Natural killer cell treated with Interleukin-12 subunit alpha and Interleukin-12 subunit beta and Interleukin-15 and Interleukin-18, amount 100 ng/mL, for 72 hours (primary cell): ENCODE results near the gene SLAIN1. TPM values are rescaled to one million over a fixed set of nuclear protein-coding genes. Genes with fewer than 3 reads are reported as not detected.

Experiments
- ATAC-seq, 2 donors: fragments of 150-1000 bp; cut with Tn5 transposase in 1 of 2; sonication (Bioruptor Pico), chemical (Tn5 transposase) in 1 of 2; 2 replicates each; pipeline ENCODE4 v1.10.0; 2021
- DNase-seq: peaks from one replicate; pipeline ENCODE4 v3.0.0; 2022; ENCODE audit warnings: low spot score
- H3K27ac Mint-ChIP-seq, 2 donors: 1 replicate in 1 of 2; 2 replicates in 1 of 2; pipeline ENCODE4 v1.8.0; 2022; ENCODE audit warnings: mixed read lengths in 2 of 2, mild to moderate bottlenecking in 1 of 2, moderate library complexity in 1 of 2
- H3K27me3 Mint-ChIP-seq, 2 donors: 1 replicate in 1 of 2; 2 replicates in 1 of 2; pipeline ENCODE4 v1.8.0; 2022; ENCODE audit warnings: mixed read lengths in 2 of 2
- H3K36me3 Mint-ChIP-seq: one replicate; pipeline ENCODE4 v1.8.0; 2022; ENCODE audit warnings: mixed read lengths
- H3K4me1 Mint-ChIP-seq, 2 donors: 1 replicate in 1 of 2; 2 replicates in 1 of 2; pipeline ENCODE4 v1.8.0; 2022; ENCODE audit warnings: low read depth in 2 of 2, mixed read lengths in 2 of 2, mild to moderate bottlenecking in 1 of 2
- H3K4me3 Mint-ChIP-seq: one replicate; pipeline ENCODE4 v1.8.0; 2022; ENCODE audit warnings: mixed read lengths
- H3K9me3 Mint-ChIP-seq: 2 replicates; pipeline ENCODE4 v1.8.0; 2022; ENCODE audit warnings: mixed read lengths
- total RNA-seq, 2 donors: library from RNA; stranded (reverse); gene quantifications; one replicate each; pipeline ENCODE4 v1.2.3, GENCODE V29; 2022

SLAIN1 gene
- total RNA-seq, 2 donors from 2014 or later, result 18.4 to 33.2 TPM

DNA sequence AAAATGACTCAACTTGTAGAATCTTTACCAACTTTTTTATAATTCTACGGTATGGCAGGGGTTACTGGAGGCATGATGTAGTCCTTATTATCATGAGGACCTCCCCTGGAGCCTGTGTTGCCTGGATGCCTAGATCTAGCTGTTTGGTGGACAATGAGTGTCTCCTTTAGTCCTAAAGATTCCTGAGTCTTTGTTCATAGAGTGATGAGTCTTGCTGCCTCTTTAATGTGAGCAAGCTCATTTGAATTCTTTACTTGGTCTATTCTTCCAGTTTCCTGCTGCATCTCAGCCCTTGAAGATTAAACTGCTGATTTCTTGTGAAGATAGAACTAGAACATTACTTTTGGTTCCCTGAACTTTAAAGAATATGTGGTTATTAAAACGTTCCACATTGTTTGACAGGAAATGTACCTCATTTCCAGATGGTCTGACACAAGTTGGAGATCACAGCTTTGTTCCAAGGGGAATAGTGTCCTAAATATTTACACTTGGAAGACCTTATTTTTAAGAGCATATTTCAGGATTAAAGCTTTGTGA lies 51.9 kb downstream of the SLAIN1 start:
- ATAC-seq (no peak), DNase-seq (no peak)
- H3K27me3 Mint-ChIP-seq, result no peaks in the 10 kb centered on the region
- no peaks in the 10 kb centered on the region for H3K9me3 Mint-ChIP-seq
- no peak overlapping the region for H3K4me3 Mint-ChIP-seq
- H3K27ac Mint-ChIP-seq, result no peak overlapping the region
- no peaks in the 10 kb centered on the region for H3K36me3 Mint-ChIP-seq
- peaks cover 7 to 9% of the 10 kb centered on the region in 2 donors for H3K4me1 Mint-ChIP-seq

DNA sequence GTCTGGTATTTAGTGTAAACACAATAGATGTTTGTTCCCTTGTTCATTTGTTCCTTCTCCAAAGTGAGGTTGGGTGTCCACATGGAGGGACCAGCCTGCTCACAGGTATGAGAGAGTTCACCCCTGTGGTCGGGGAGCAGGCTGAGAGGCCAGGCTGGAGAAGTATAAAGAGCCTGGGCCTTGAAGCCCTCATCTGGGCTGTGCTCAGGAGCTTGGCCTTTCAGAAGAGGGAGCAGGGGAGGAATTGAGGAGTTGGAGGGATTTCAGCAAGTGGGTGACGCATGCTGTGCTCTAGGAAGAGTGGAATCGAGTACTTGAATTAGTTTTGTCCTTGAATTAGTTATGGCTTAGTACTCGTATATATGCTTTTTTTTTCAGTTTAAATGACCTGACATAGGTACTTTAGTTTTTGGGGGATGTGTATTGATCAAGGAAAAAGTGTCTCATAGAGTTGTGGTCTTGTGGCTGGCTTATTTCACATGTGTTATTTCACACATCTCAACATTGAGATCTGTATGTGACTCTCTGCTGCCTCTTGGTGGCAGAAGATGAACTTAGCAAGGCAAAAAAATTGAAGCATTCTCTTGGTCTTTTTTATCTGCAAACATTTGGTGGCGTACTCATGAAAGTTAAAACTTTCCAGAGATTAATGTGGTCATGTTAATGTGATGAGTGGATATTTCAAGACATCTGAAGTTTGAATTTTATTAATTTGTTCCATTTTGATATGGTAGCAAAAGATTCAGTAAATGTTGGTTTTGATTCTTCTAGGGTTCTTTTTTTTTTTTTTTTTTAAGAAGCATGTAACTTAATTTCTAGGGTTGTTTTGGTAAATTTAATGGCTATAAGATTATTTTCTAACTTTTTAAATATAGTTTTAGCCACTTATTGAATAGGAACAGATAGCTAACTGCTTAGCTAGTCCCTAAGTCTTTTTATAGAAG lies 54.3 kb downstream of the SLAIN1 start:
- no peak overlapping the region for H3K4me3 Mint-ChIP-seq
- H3K27ac Mint-ChIP-seq, result peak overlapping the region in 1 of 2 donors; percentile 62
- ATAC-seq, result peak; percentile 84 to 90
- no peak for DNase-seq
- H3K27me3 Mint-ChIP-seq, result no peaks in the 10 kb centered on the region
- H3K9me3 Mint-ChIP-seq, result no peaks in the 10 kb centered on the region
- H3K4me1 Mint-ChIP-seq, result peaks cover 7 to 9% of the 10 kb centered on the region in 2 donors
- no peaks in the 10 kb centered on the region for H3K36me3 Mint-ChIP-seq

DNA sequence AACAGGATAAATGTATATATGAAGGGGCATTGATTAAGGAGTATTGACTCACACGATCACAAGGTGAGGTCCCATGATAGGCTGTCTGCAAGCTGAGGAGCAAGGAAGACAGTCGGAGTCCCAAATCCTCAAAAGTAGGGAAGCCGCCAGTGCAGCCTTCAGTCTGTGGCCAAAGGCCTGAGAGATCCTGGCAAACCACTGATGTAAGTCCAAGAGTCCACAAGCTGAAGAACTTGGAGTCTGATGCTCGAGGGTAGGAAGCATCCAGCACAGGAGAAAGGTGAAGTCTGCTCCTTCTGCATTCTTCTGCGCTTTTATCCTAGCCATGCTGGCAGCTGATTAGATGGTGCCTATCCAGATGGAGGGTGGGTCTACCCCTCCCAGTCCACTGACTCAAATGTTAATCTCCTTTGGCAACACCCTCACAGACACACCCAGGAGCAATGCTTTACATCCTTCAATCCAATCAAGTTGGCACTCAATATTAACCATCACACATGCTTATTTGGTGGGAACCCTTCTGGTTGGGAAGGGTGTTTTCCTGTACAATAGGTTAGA lies 55.1 kb downstream of the SLAIN1 start:
- Mint-ChIP-seq H3K27me3 (no peaks in the 10 kb centered on the region), H3K4me3 (no peak overlapping the region), H3K36me3 (no peaks in the 10 kb centered on the region), H3K4me1 (peaks cover 7 to 9% of the 10 kb centered on the region in 2 donors), H3K9me3 (no peaks in the 10 kb centered on the region), H3K27ac (no peak overlapping the region)
- ATAC-seq (no peak), DNase-seq (no peak)

DNA sequence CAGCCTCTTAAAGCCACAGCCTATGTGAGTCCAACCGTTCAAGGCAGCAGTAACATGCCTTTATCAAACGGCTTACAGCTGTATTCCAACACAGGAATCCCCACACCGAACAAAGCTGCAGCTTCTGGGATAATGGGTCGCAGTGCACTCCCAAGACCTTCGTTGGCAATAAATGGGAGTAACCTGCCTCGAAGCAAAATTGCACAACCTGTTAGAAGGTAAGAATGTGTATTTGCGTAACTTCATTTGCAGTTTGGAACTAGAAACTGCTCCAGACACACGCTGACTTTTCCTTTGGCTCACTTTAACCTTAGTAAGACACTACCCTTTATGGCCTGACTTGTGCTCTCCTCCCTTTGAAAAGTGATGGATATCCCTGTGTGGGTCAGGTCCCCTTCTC lies 63.4 kb downstream of the SLAIN1 start:
- Mint-ChIP-seq H3K27me3 (no peaks in the 10 kb centered on the region), H3K9me3 (no peaks in the 10 kb centered on the region), H3K27ac (no peak overlapping the region), H3K36me3 (peaks cover 25% of the 10 kb centered on the region), H3K4me1 (no peaks in the 10 kb centered on the region), H3K4me3 (no peak overlapping the region)
- no peak for DNase-seq
- ATAC-seq, result no peak

DNA sequence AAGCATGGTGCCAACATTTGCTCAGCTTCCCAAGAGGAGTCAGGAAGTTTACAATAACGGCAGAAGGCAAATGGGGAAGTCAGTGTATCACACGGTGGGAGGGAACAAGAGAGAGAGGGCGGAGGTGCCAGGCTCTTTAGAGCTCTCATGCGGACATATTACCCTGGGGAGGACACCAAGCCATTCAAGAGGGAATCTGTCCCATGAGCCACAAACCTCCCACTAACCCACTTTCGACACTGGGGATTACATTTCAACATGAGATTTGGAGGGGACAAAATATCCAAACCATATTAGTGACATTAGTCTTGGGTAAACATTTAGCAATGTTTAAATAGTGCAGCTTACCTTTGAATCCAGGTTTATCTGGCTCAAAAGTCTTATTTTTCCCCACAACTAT lies 69.9 kb downstream of the SLAIN1 start:
- ATAC-seq (no peak), DNase-seq (no peak)
- Mint-ChIP-seq H3K4me1 (no peaks in the 10 kb centered on the region), H3K4me3 (no peak overlapping the region), H3K27me3 (no peaks in the 10 kb centered on the region), H3K36me3 (peaks cover 12% of the 10 kb centered on the region), H3K27ac (no peak overlapping the region), H3K9me3 (no peaks in the 10 kb centered on the region)

DNA sequence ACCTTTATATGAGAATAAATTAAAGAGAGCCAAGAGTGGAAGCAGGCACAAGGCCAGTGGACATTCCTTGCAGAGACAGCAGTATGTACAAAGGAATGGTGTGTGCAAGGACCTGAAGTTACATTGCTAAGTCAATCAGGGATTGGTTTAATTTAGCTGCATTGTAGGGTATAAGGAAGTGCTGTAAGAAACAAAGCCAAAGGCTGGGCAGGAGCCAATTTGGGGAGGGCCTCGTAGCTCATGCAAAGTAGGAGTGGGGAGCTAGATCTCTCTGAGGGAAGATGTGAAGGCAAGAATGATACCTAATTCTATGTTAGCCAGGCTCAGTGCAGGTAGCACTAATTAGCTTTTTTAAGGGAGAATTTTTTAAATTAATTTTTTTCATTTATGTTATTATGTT lies 76.7 kb downstream of the SLAIN1 start:
- Mint-ChIP-seq H3K27ac (no peak overlapping the region), H3K4me1 (no peaks in the 10 kb centered on the region), H3K9me3 (no peaks in the 10 kb centered on the region), H3K27me3 (no peaks in the 10 kb centered on the region), H3K36me3 (no peaks in the 10 kb centered on the region), H3K4me3 (no peak overlapping the region)
- ATAC-seq (no peak), DNase-seq (no peak)

DNA sequence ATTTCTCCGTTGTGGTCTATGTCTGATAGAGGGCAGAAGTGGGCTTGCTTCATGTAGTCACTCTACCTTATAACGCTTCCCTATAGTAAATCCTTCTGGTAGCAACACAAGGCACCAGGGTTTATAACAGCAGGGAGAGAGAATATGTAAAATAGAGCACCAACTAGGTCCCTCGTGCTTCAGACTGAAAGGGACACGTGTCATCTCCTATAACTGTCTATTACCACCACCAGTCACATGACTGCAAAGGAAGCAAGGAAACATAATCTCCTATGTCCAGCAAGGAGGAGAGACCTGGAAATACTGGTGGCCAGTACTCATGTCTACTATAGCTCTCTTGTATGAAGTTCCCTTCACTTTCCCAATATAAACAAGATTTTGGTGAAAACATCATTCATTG lies 79.2 kb downstream of the SLAIN1 start:
- DNase-seq (no peak), ATAC-seq (no peak)
- Mint-ChIP-seq H3K27me3 (no peaks in the 10 kb centered on the region), H3K4me3 (no peak overlapping the region), H3K4me1 (peaks cover 4 to 6% of the 10 kb centered on the region in 2 donors), H3K36me3 (no peaks in the 10 kb centered on the region), H3K9me3 (no peaks in the 10 kb centered on the region), H3K27ac (no peak overlapping the region)

DNA sequence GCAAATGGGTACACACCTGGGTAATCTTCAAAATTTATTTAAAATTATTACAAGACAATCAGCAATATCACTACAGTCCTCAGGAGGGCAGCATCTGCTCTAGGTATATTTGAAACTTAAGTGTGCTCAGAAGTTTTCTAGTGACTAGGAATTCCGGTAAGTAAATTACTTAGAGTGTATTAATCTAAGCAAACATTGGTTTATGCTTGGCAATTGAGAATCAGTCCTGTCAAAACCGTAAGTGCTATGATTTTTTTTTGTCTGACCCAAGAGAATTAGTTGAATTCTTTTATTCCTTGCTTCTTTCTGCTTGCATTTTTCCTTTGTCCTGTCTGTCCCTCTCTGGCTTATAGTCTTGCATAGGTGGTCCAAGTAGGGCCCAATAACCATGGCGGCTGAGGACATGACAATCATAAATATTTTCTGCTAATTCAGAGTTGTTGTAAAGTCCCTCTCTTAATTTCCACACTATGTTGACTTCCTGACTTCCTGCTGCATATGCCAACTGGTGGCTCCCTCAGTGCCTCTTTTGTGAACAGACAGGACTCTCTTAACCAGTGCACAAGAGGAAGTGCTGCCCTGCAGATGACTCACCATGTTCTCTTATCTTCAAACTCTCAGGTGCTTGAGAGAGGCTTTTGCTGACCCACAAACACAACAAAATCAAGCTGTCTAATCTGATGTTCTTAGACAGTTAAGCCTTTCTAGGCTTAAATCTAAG lies 82.2 kb downstream of the SLAIN1 start:
- Mint-ChIP-seq H3K4me1 (peaks cover 4 to 6% of the 10 kb centered on the region in 2 donors), H3K27me3 (peaks cover 0 to 12% of the 10 kb centered on the region in 2 donors), H3K27ac (no peak overlapping the region), H3K36me3 (no peaks in the 10 kb centered on the region), H3K9me3 (no peaks in the 10 kb centered on the region), H3K4me3 (no peak overlapping the region)
- DNase-seq, result no peak
- peak; percentile 52 to 56 for ATAC-seq

DNA sequence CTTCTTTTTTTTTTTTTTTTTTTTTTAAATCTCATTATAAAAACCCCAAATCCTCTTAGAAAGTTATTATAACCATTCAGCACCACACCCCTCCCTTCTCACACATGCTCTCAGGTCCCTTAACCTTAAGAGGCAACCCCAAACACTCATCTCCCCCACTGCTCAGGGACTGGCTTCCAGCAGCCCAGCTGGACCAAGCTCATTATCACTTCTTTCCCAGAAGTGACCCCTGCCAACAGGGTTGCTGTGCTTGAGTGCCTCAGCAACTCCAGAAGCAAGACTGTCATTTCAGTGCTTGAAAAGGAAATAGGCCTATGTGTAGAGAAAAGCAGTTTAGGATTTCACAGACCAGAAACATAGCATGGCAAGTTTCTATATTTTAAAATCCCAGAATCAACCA lies 84.3 kb downstream of the SLAIN1 start:
- ATAC-seq, result no peak
- Mint-ChIP-seq H3K27ac (no peak overlapping the region), H3K36me3 (no peaks in the 10 kb centered on the region)

DNA sequence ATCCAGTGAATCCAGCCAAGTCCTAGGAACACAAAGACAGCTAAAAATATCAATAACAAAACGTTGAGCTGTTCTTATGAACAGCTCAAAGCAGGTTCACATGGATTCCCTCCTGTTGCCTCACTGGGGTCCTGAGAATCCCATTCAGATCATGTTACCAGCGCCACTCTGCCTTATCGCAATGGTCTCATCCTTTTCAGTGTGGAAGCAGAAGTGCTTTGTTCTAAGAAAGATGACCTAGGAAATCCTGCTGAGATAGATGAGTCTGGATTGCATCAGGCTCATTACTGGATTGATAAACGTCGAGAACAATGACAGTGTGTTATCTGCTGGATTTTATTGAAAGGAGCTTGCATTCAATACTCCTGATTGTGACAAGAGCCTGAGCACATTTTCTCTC lies 87.0 kb downstream of the SLAIN1 start:
- DNase-seq (no peak), ATAC-seq (no peak)
- Mint-ChIP-seq H3K4me3 (no peak overlapping the region), H3K36me3 (peaks cover 5% of the 10 kb centered on the region), H3K9me3 (no peaks in the 10 kb centered on the region), H3K27ac (no peak overlapping the region), H3K27me3 (peaks cover 0 to 12% of the 10 kb centered on the region in 2 donors), H3K4me1 (peaks cover 4 to 6% of the 10 kb centered on the region in 2 donors)

More for the DNA sequence above, 84.3 kb downstream of the SLAIN1 start:
- no peak for DNase-seq
- Mint-ChIP-seq H3K4me3 (no peak overlapping the region), H3K9me3 (no peaks in the 10 kb centered on the region), H3K4me1 (peaks cover 4 to 6% of the 10 kb centered on the region in 2 donors), H3K27me3 (peaks cover 0 to 12% of the 10 kb centered on the region in 2 donors)

DNA sequence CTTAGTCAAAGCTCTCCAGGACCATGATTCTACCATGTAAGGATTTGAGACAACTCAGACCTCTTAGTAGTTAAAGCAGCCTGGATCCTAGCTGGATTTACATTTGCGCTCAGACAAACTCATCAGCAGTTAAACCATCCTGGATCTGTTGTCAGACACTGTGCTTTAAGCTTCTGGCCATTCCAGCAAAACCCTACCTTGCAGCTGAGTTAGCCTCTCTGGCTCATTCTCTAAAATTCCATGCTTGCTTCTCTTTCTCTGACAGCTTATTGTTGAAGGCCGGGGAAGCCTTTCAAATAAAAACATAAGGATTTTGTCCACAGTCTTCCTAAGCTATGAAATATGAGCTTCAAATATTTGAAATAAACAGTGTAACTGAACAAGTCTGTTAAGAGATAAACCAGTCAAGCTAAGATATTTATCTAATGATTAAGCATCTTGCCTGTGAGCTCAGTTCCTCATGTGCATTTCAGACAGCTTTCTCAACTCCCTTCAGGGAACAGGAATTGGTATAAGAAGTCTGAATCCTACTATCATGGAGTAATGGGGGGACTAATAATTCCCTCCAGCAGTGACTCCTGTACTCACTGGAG lies 89.3 kb downstream of the SLAIN1 start:
- ATAC-seq (no peak), DNase-seq (no peak)
- no peak overlapping the region for H3K4me3 Mint-ChIP-seq
- peaks cover 11% of the 10 kb centered on the region for H3K36me3 Mint-ChIP-seq
- H3K9me3 Mint-ChIP-seq, result peaks cover 3% of the 10 kb centered on the region
- H3K4me1 Mint-ChIP-seq, result no peaks in the 10 kb centered on the region
- no peak overlapping the region for H3K27ac Mint-ChIP-seq
- H3K27me3 Mint-ChIP-seq, result peaks cover 0 to 12% of the 10 kb centered on the region in 2 donors

DNA sequence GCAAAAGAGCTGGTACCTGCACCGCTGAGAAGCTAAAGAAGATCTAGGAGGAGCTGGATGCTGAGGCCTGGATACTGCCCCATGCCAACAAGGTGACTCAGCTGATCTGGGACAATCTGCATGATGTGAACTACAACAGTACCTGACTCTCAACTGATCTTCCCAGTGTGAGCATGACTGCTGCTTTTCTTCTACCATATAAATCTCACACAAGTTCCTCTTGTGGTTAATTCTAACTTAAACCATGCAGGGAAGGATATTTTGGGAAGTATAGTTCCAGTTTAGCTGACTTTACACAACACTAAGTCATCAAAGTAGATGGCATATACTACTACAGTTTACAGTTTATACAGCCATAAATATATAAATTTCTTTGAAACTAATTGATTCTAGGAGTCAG lies 91.9 kb downstream of the SLAIN1 start:
- H3K27me3 Mint-ChIP-seq, result peaks cover 0 to 7% of the 10 kb centered on the region in 2 donors
- H3K4me1 Mint-ChIP-seq, result no peaks in the 10 kb centered on the region
- no peak overlapping the region for H3K27ac Mint-ChIP-seq
- no peak for DNase-seq
- H3K4me3 Mint-ChIP-seq, result no peak overlapping the region
- ATAC-seq, result peak in 1 of 2 donors; percentile 40
- H3K36me3 Mint-ChIP-seq, result peaks cover 21% of the 10 kb centered on the region
- peaks cover 3% of the 10 kb centered on the region for H3K9me3 Mint-ChIP-seq

DNA sequence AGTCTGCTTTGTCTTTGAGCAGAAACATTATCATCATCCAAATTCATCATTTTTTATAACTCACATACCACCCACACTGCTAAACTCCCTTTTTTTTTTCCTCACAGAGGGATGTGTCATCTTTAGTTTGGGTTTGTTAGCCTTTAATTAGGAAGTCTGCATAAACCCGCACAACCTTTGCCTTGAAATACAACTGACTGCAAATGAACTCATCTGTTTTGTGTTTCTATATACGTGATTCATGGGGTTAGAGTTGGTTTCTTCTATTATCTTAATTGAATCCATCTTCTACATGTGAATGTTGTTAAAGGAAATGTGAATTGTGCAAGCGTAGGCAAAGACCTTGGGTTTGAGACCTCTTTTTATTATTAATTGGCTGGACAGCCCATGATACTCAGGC lies 102.7 kb downstream of the SLAIN1 start:
- no peak for ATAC-seq

More for the DNA sequence above, 102.7 kb downstream of the SLAIN1 start:
- no peaks in the 10 kb centered on the region for H3K9me3 Mint-ChIP-seq
- H3K4me3 Mint-ChIP-seq, result no peak overlapping the region
- H3K27ac Mint-ChIP-seq, result no peak overlapping the region
- no peaks in the 10 kb centered on the region for H3K4me1 Mint-ChIP-seq
- H3K36me3 Mint-ChIP-seq, result no peaks in the 10 kb centered on the region
- no peak for DNase-seq
- H3K27me3 Mint-ChIP-seq, result peaks cover 16 to 34% of the 10 kb centered on the region in 2 donors
